WTC11 (cell line): ENCODE data around the gene UBL7. TPM values are rescaled to one million over a fixed set of nuclear protein-coding genes. Genes with fewer than 3 reads are reported as not detected.
"Not testable (repeated sequence)": the region's sequence is repeated elsewhere in the genome, so short reads cannot be mapped to it uniquely, and the experiment has no call there.

Experiments used
- ATAC-seq: fragments of 200-7000 bp; cut with Tn5 transposase; 2 replicates; pipeline ENCODE4 v1.10.0; 2021; ENCODE audit warnings: mild to moderate bottlenecking, moderate library complexity
- CTCF ChIA-PET: fragments of 300-600 bp; sonication (Branson Sonifier 250); formaldehyde crosslinking; loops from one replicate; lab custom pipeline; 2021; ENCODE audit warnings: antibody characterized with exemption; lab: Charles Lee
- POLR2A ChIA-PET: fragments of 350-600 bp; sonication (Branson Sonifier 250); formaldehyde crosslinking; loops from one replicate; lab custom pipeline; 2021; ENCODE audit warnings: antibody characterized with exemption; lab: Charles Lee
- DNase-seq: peaks from one replicate; pipeline ENCODE4 v3.0.0; 2021; ENCODE audit warnings: low spot score
- H3K27ac Mint-ChIP-seq: 2 replicates; pipeline ENCODE4 v1.8.0; 2021; ENCODE audit warnings: mixed read lengths
- H3K27me3 Mint-ChIP-seq: 2 replicates; pipeline ENCODE4 v1.8.0; 2021; ENCODE audit warnings: low read depth, mild to moderate bottlenecking, moderate library complexity, mixed read lengths
- H3K36me3 Mint-ChIP-seq: 2 replicates; pipeline ENCODE4 v1.8.0; 2021; ENCODE audit warnings: mixed read lengths
- H3K4me1 Mint-ChIP-seq: 2 replicates; pipeline ENCODE4 v1.8.0; 2022; ENCODE audit warnings: mixed read lengths
- H3K4me3 Mint-ChIP-seq: 2 replicates; pipeline ENCODE4 v1.8.0; 2021; ENCODE audit warnings: mild to moderate bottlenecking, moderate library complexity, mixed read lengths
- H3K9me3 Mint-ChIP-seq: 2 replicates; pipeline ENCODE4 v1.8.0; 2021; ENCODE audit warnings: mixed read lengths
- AR ChIP-seq: fragments of 250-450 bp; sonication (Bioruptor Pico); IDR thresholded peaks from 2 replicates; pipeline ENCODE4 v1.9.0; 2021; ENCODE audit warnings: mild to moderate bottlenecking
- ARID4B ChIP-seq: sonication (generic); formaldehyde crosslinking; IDR thresholded peaks from 2 replicates; pipeline ENCODE4 v1.8.0; 2023; ENCODE audit warnings: missing genetic modification reagents, mild to moderate bottlenecking, borderline replicate concordance
- EMX1 ChIP-seq: fragments of 250-450 bp; sonication (Bioruptor Pico); IDR thresholded peaks from 2 replicates; pipeline ENCODE4 v1.8.0; 2021; ENCODE audit warnings: mild to moderate bottlenecking
- ETV6 ChIP-seq: sonication (generic); formaldehyde crosslinking; IDR thresholded peaks from 2 replicates; pipeline ENCODE4 v1.8.1; 2022; ENCODE audit warnings: mild to moderate bottlenecking, missing genetic modification reagents
- FOXP1 ChIP-seq: sonication (generic); formaldehyde crosslinking; IDR thresholded peaks from 2 replicates; pipeline ENCODE4 v1.8.0; 2022; ENCODE audit warnings: missing genetic modification reagents, mild to moderate bottlenecking, moderate library complexity, borderline replicate concordance
- HMGXB4 ChIP-seq: sonication (generic); formaldehyde crosslinking; IDR thresholded peaks from 2 replicates; pipeline ENCODE4 v1.8.1; 2023; ENCODE audit warnings: mild to moderate bottlenecking, moderate library complexity, missing genetic modification reagents
- MYBL2 ChIP-seq: sonication (generic); formaldehyde crosslinking; IDR thresholded peaks from 2 replicates; pipeline ENCODE4 v1.8.1; 2023; ENCODE audit warnings: mild to moderate bottlenecking, moderate library complexity, missing genetic modification reagents
- OVOL2 ChIP-seq: fragments of 250-450 bp; sonication (Bioruptor Pico); IDR thresholded peaks from 2 replicates; pipeline ENCODE4 v1.9.0; 2021; ENCODE audit warnings: mild to moderate bottlenecking, borderline replicate concordance
- SMAD4 ChIP-seq: sonication (generic); formaldehyde crosslinking; IDR thresholded peaks from 2 replicates; pipeline ENCODE4 v1.8.0; 2022; ENCODE audit warnings: mild to moderate bottlenecking, missing genetic modification reagents
- SOX15 ChIP-seq: fragments of 250-450 bp; sonication (Bioruptor Pico); IDR thresholded peaks from 2 replicates; pipeline ENCODE4 v1.9.0; 2021; ENCODE audit warnings: mild to moderate bottlenecking
- TCF7 ChIP-seq: sonication (generic); formaldehyde crosslinking; IDR thresholded peaks from 2 replicates; pipeline ENCODE4 v1.8.0; 2022; ENCODE audit warnings: mild to moderate bottlenecking, low read depth, missing genetic modification reagents, moderate library complexity
- ZBTB21 ChIP-seq: sonication (generic); formaldehyde crosslinking; IDR thresholded peaks from 2 replicates; pipeline ENCODE4 v1.8.1; 2023; ENCODE audit warnings: mild to moderate bottlenecking, missing genetic modification reagents, borderline replicate concordance
- ZMAT4 ChIP-seq: fragments of 250-450 bp; sonication (Bioruptor Pico); IDR thresholded peaks from 2 replicates; pipeline ENCODE4 v1.9.0; 2021; ENCODE audit warnings: mild to moderate bottlenecking
- ZNF121 ChIP-seq: sonication (generic); formaldehyde crosslinking; IDR thresholded peaks from 2 replicates; pipeline ENCODE4 v1.8.0; 2023; ENCODE audit warnings: missing genetic modification reagents
- ZNF317 ChIP-seq: sonication (generic); formaldehyde crosslinking; IDR thresholded peaks from 2 replicates; pipeline ENCODE4 v1.8.1; 2023; ENCODE audit warnings: low read depth, mild to moderate bottlenecking, moderate library complexity, missing genetic modification reagents, borderline replicate concordance
- ZNF396 ChIP-seq: fragments of 250-450 bp; sonication (Bioruptor Pico); IDR thresholded peaks from 2 replicates; pipeline ENCODE4 v1.8.0; 2021; ENCODE audit warnings: mild to moderate bottlenecking, moderate library complexity, borderline replicate concordance
- ZNF423 ChIP-seq: fragments of 250-450 bp; sonication (Bioruptor Pico); IDR thresholded peaks from 2 replicates; pipeline ENCODE4 v2.1.2; 2022; ENCODE audit warnings: mild to moderate bottlenecking, moderate library complexity
- ZNF532 ChIP-seq: fragments of 250-450 bp; sonication (Bioruptor Pico); IDR thresholded peaks from 2 replicates; pipeline ENCODE4 v1.9.0; 2021; ENCODE audit warnings: mild to moderate bottlenecking, borderline replicate concordance
- total RNA-seq: library from RNA; stranded (reverse); gene quantifications from 3 replicates; pipeline ENCODE4 v1.2.3, GENCODE V29; 2021

UBL7 gene
- total RNA-seq, 1 experiment from 2014 or later, result 70.1 TPM

GRCh38 chr15:74482661-74483060 lies 21.7 kb upstream of the UBL7 start:
- TF ChIP-seq ZNF121 (CRISPR knock-in tag) (no peak), AR (CRISPR knock-in tag) (no peak), ZNF396 (CRISPR knock-in tag) (no peak), TCF7 (no peak), ZNF423 (CRISPR knock-in tag) (no peak), SOX15 (CRISPR knock-in tag) (no peak), MYBL2 (CRISPR knock-in tag) (no peak), ZBTB21 (CRISPR knock-in tag) (no peak), ZNF532 (CRISPR knock-in tag) (no peak), ETV6 (CRISPR knock-in tag) (no peak), SMAD4 (no peak), FOXP1 (no peak), EMX1 (CRISPR knock-in tag) (no peak), ZMAT4 (CRISPR knock-in tag) (no peak), ZNF317 (CRISPR knock-in tag) (no peak), HMGXB4 (CRISPR knock-in tag) (no peak), ARID4B (CRISPR knock-in tag) (no peak), OVOL2 (CRISPR knock-in tag) (no peak)
- H3K9me3 Mint-ChIP-seq, result peaks cover 12% of the 10 kb centered on the region
- ATAC-seq (peak; percentile 100), DNase-seq (peak; percentile 26)
- H3K27ac Mint-ChIP-seq, result peak overlapping the region; percentile 83
- ChIA-PET POLR2A (interaction anchor here (0.6 to 1.2 kb wide), 4 partner anchors 21 to 260 kb away, joined by 3 to 4 read pairs (median 3); no protein-coding TSS in a partner anchor), CTCF (interaction anchor here (0.6 to 2.1 kb wide), 33 partner anchors 10 to 510 kb away, joined by 3 to 21 read pairs (median 4); partner anchors contain the start of genes ARID3B and UBL7)
- no peak overlapping the region for H3K4me3 Mint-ChIP-seq
- H3K27me3 Mint-ChIP-seq, result no peaks in the 10 kb centered on the region
- peaks cover 28% of the 10 kb centered on the region for H3K36me3 Mint-ChIP-seq
- peaks cover 11% of the 10 kb centered on the region for H3K4me1 Mint-ChIP-seq

- H3K27me3 Mint-ChIP-seq, H3K27ac Mint-ChIP-seq, POLR2A ChIA-PET, H3K4me3 Mint-ChIP-seq, ATAC-seq, DNase-seq: not testable (repeated sequence)
- Mint-ChIP-seq H3K36me3 (peaks cover 28% of the 10 kb centered on the region), H3K4me1 (peaks cover 11% of the 10 kb centered on the region), H3K9me3 (peaks cover 12% of the 10 kb centered on the region)
- CTCF ChIA-PET, result interaction anchor here (1.8 kb wide), 1 partner anchor 9 kb away, joined by 4 read pairs; no protein-coding TSS in a partner anchor
These were observed 19.4 kb upstream of the UBL7 start for GRCh38 chr15:74480364-74480763.

- H3K9me3 Mint-ChIP-seq, H3K27ac Mint-ChIP-seq, H3K4me1 Mint-ChIP-seq, CTCF ChIA-PET, H3K27me3 Mint-ChIP-seq, DNase-seq, ATAC-seq, H3K4me3 Mint-ChIP-seq, POLR2A ChIA-PET: not testable (repeated sequence)
- peaks cover 51% of the 10 kb centered on the region for H3K36me3 Mint-ChIP-seq
These were observed 10.7 kb upstream of the UBL7 start for GRCh38 chr15:74471621-74472020.
